SK-N-SH treated with all-trans-retinoic acid at 6 μM for 48 hours (cell line): ENCODE measurements around the gene PDLIM7.

Source experiments
- ATAC-seq: fragments of 200-7000 bp; cut with Tn5 transposase; 3 replicates; pipeline ENCODE4 v1.9.1; 2020; ENCODE audit warnings: mild to moderate bottlenecking, moderate library complexity
- ARNTL ChIP-seq: fragments of 450-650 bp; formaldehyde crosslinking; IDR thresholded peaks from 2 replicates; pipeline ENCODE4 v1.5.0; 2020; ENCODE audit warnings: low read depth, mild to moderate bottlenecking, moderate library complexity, borderline replicate concordance
- BACH2 ChIP-seq: fragments of 250-450 bp; sonication (Bioruptor Pico); IDR thresholded peaks from 2 replicates; pipeline ENCODE4 v1.9.0; 2021; ENCODE audit warnings: mild to moderate bottlenecking, borderline replicate concordance
- CSDC2 ChIP-seq: fragments of 250-450 bp; sonication (Bioruptor Pico); IDR thresholded peaks from 2 replicates; pipeline ENCODE4 v1.5.0; 2020; ENCODE audit warnings: mild to moderate bottlenecking, moderate library complexity
- ESRRG ChIP-seq: fragments of 250-450 bp; sonication (Bioruptor Pico); IDR thresholded peaks from 2 replicates; pipeline ENCODE4 v1.6.1; 2021; ENCODE audit warnings: mild to moderate bottlenecking
- GLIS3 ChIP-seq: fragments of 250-450 bp; sonication (Bioruptor Pico); IDR thresholded peaks from 2 replicates; pipeline ENCODE4 v1.5.0; 2020; ENCODE audit warnings: mild to moderate bottlenecking, moderate library complexity
- ISL1 ChIP-seq: fragments of 250-450 bp; sonication (Bioruptor Pico); IDR thresholded peaks from 2 replicates; pipeline ENCODE4 v2.1.2; 2022; ENCODE audit warnings: mild to moderate bottlenecking, moderate library complexity
- OSR1 ChIP-seq: fragments of 250-450 bp; sonication (Bioruptor Pico); IDR thresholded peaks from 2 replicates; pipeline ENCODE4 v1.8.0; 2022; ENCODE audit warnings: moderate library complexity, mild to moderate bottlenecking, inconsistent platforms
- PPARA ChIP-seq: fragments of 250-450 bp; sonication (Bioruptor Pico); IDR thresholded peaks from 2 replicates; pipeline ENCODE4 v1.5.0; 2020; ENCODE audit warnings: mild to moderate bottlenecking, borderline replicate concordance
- RARB ChIP-seq: fragments of 250-450 bp; sonication (Bioruptor Pico); IDR thresholded peaks from 2 replicates; pipeline ENCODE4 v1.8.0; 2021; ENCODE audit warnings: mild to moderate bottlenecking, moderate library complexity
- SNAI2 ChIP-seq: fragments of 250-450 bp; sonication (Bioruptor Pico); IDR thresholded peaks from 2 replicates; pipeline ENCODE4 v1.5.0; 2020; ENCODE audit warnings: mild to moderate bottlenecking, moderate library complexity
- TCF4 ChIP-seq: fragments of 250-450 bp; sonication (Bioruptor Pico); IDR thresholded peaks from 2 replicates; pipeline ENCODE4 v1.8.0; 2021; ENCODE audit warnings: mild to moderate bottlenecking, moderate library complexity, borderline replicate concordance
- TOX ChIP-seq: fragments of 250-450 bp; sonication (Bioruptor Pico); IDR thresholded peaks from 2 replicates; pipeline ENCODE4 v1.8.0; 2021; ENCODE audit warnings: mild to moderate bottlenecking, moderate library complexity, borderline replicate concordance
- ZC3H10 ChIP-seq: fragments of 250-450 bp; sonication (Bioruptor Pico); IDR thresholded peaks from 2 replicates; pipeline ENCODE4 v1.5.1; 2021; ENCODE audit warnings: mild to moderate bottlenecking, moderate library complexity
- ZFP3 ChIP-seq: fragments of 250-450 bp; sonication (Bioruptor Pico); IDR thresholded peaks from 2 replicates; pipeline ENCODE4 v1.5.0; 2020; ENCODE audit warnings: mild to moderate bottlenecking, moderate library complexity
- ZFP30 ChIP-seq: fragments of 450-650 bp; formaldehyde crosslinking; IDR thresholded peaks from 2 replicates; pipeline ENCODE4 v1.5.0; 2022; ENCODE audit warnings: mild to moderate bottlenecking, moderate library complexity
- ZNF565 ChIP-seq: fragments of 450-650 bp; formaldehyde crosslinking; conservative IDR thresholded peaks from 2 replicates; pipeline ENCODE4 v1.5.0; 2020; ENCODE audit warnings: low read depth, mild to moderate bottlenecking, moderate library complexity
- ZNF70 ChIP-seq: fragments of 450-650 bp; formaldehyde crosslinking; IDR thresholded peaks from 2 replicates; pipeline ENCODE4 v1.5.0; 2020; ENCODE audit warnings: mild to moderate bottlenecking, moderate library complexity
- ZNF8 ChIP-seq: fragments of 450-650 bp; formaldehyde crosslinking; IDR thresholded peaks from 2 replicates; pipeline ENCODE4 v1.5.0; 2020; ENCODE audit warnings: mild to moderate bottlenecking, moderate library complexity
- TF ChIP-seq, protein P1 (sequence below): fragments of 250-450 bp; sonication (Bioruptor Pico); IDR thresholded peaks from 2 replicates; pipeline ENCODE4 v1.5.1; 2020; ENCODE audit warnings: low read depth, mild to moderate bottlenecking, moderate library complexity
- TF ChIP-seq, protein P2 (sequence below): fragments of 250-450 bp; sonication (Bioruptor Pico); IDR thresholded peaks from 2 replicates; pipeline ENCODE4 v1.8.0; 2021; ENCODE audit warnings: low read depth, mild to moderate bottlenecking, moderate library complexity, borderline replicate concordance
- TF ChIP-seq, protein P3 (sequence below): fragments of 250-450 bp; sonication (Bioruptor Pico); IDR thresholded peaks from 2 replicates; pipeline ENCODE4 v1.8.0; 2020; ENCODE audit warnings: mild to moderate bottlenecking, moderate library complexity, borderline replicate concordance
- TF ChIP-seq, protein P4 (sequence below): fragments of 250-450 bp; sonication (Bioruptor Pico); IDR thresholded peaks from 2 replicates; pipeline ENCODE4 v1.5.1; 2021; ENCODE audit warnings: mild to moderate bottlenecking, moderate library complexity
- TF ChIP-seq, protein P5 (sequence below): fragments of 250-450 bp; sonication (Bioruptor Pico); IDR thresholded peaks from 2 replicates; pipeline ENCODE4 v1.5.0; 2020; ENCODE audit warnings: mild to moderate bottlenecking, moderate library complexity

PDLIM7 gene

DNA sequence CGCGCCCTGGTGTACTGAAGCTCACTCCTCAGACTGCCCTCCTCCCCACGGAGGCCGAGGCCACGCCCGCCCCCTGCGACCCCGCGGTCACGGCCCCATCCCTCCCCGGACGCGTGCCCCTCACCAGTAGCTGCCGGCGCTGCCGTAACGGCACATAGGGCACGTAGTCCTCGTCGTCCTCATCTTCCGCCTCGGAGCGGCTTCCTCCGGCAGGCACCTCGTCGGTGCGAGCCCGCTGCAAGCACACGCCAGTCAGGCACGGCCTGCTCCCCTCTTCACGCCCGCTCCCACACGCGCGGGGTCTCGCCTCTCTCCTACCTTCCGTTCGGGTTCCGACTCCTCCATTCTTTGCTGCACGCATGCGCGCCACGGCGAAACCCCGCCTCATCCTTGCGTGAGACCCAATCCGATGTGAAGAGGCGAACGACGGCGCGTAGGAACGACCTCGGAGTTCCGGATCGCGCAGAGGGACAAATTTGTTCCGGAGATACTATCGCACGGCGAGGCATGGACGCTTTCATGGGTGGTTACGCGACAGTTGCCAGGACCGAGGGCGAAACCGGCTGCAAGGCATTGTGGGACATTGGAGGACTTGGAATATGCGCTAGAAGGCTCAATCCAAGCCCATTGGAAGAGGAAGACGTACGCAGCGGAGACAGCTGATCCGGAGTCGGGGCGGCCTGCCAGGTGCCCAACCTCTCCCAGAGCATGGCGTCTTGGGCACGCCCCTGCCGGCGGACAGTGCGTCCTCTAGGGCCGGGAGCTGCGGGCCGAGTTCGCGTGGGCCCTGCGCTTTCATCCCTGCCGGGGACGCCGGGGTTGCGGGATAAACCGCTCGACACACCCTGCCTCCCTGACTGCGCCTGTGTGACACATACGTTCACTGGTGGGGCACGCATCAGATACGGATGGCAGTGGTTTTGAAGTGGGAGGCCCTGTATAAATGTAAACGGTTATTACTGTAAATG is 19.5 kb upstream of the PDLIM7 start, which contains the start of gene DDX41:
TSS of gene DDX41 (minus strand) at position 361 of the 968 bp plus-strand sequence. CDS start at position 345, 16 bp downstream.
- TF ChIP-seq ISL1 (CRISPR knock-in tag) (no peak), RARB (no peak), ZNF8 (CRISPR knock-in tag) (no peak), ZFP3 (CRISPR knock-in tag) (no peak), ESRRG (CRISPR knock-in tag) (no peak), ZC3H10 (CRISPR knock-in tag) (no peak), TOX (CRISPR knock-in tag) (no peak), ZFP30 (CRISPR knock-in tag) (no peak), GLIS3 (no peak)
- ATAC-seq: peak; percentile 94

DNA sequence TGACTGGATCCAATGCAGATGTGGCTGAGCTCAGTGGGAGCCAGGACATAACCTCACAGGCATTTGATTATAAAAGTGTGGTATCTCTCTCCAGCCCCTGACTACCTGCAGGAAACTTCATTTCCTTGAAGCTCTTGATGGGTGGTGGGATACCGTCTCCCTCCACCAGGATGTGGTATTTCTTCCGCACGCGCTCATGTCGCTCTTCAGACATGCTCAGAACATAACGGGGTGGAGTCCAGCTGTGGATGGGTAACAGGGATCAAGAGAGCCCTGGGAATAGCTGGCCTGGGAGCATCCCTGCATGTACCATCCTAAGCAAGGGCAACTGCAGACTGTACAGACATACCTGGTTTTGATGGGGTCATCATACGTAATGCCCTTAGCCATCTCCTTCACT is 18.2 kb upstream of the PDLIM7 start:
- TF ChIP-seq ISL1 (CRISPR knock-in tag): no peak
- TF ChIP-seq TOX (CRISPR knock-in tag): no peak
- no peak for TF ChIP-seq OSR1
- TF ChIP-seq ZNF8 (CRISPR knock-in tag): no peak
- no peak for TF ChIP-seq GLIS3
- no peak for TF ChIP-seq BACH2
- TF ChIP-seq SNAI2 (CRISPR knock-in tag): no peak
- TF ChIP-seq CSDC2: no peak

DNA sequence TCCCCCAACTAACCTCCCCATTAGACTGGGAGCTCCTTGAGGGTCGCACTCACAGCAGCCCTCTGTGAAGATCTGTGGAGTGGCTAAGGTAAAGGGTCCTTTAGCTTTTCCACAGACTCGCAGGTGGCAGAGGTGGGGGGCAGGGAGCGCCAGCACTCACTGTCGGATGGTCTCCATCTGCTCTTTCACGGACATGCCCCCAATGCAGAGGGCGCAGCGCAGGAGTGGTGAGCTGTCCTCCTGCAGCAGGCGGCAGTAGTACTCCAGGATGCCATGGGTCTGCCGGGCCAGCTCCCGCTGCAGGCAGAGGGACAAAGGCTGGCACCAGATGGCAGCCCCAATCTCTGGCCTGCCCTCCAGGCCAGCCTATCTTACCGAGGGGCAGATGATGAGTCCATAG is 17.1 kb upstream of the PDLIM7 start:
- ATAC-seq: no peak
- TF ChIP-seq, protein P1, sequence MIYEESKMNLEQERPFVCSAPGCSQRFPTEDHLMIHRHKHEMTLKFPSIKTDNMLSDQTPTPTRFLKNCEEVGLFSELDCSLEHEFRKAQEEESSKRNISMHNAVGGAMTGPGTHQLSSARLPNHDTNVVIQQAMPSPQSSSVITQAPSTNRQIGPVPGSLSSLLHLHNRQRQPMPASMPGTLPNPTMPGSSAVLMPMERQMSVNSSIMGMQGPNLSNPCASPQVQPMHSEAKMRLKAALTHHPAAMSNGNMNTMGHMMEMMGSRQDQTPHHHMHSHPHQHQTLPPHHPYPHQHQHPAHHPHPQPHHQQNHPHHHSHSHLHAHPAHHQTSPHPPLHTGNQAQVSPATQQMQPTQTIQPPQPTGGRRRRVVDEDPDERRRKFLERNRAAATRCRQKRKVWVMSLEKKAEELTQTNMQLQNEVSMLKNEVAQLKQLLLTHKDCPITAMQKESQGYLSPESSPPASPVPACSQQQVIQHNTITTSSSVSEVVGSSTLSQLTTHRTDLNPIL (CRISPR knock-in tag): no peak
- TF ChIP-seq SNAI2 (CRISPR knock-in tag) (no peak), TCF4 (CRISPR knock-in tag) (no peak), ZNF565 (no peak), PPARA (CRISPR knock-in tag) (no peak), OSR1 (no peak)
- TF ChIP-seq, protein P2, sequence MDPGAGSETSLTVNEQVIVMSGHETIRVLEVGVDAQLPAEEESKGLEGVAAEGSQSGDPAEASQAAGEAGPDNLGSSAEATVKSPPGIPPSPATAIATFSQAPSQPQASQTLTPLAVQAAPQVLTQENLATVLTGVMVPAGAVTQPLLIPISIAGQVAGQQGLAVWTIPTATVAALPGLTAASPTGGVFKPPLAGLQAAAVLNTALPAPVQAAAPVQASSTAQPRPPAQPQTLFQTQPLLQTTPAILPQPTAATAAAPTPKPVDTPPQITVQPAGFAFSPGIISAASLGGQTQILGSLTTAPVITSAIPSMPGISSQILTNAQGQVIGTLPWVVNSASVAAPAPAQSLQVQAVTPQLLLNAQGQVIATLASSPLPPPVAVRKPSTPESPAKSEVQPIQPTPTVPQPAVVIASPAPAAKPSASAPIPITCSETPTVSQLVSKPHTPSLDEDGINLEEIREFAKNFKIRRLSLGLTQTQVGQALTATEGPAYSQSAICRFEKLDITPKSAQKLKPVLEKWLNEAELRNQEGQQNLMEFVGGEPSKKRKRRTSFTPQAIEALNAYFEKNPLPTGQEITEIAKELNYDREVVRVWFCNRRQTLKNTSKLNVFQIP (CRISPR knock-in tag): no peak
- TF ChIP-seq, protein P3, sequence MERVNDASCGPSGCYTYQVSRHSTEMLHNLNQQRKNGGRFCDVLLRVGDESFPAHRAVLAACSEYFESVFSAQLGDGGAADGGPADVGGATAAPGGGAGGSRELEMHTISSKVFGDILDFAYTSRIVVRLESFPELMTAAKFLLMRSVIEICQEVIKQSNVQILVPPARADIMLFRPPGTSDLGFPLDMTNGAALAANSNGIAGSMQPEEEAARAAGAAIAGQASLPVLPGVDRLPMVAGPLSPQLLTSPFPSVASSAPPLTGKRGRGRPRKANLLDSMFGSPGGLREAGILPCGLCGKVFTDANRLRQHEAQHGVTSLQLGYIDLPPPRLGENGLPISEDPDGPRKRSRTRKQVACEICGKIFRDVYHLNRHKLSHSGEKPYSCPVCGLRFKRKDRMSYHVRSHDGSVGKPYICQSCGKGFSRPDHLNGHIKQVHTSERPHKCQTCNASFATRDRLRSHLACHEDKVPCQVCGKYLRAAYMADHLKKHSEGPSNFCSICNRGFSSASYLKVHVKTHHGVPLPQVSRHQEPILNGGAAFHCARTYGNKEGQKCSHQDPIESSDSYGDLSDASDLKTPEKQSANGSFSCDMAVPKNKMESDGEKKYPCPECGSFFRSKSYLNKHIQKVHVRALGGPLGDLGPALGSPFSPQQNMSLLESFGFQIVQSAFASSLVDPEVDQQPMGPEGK: no peak
- TF ChIP-seq, protein P4, sequence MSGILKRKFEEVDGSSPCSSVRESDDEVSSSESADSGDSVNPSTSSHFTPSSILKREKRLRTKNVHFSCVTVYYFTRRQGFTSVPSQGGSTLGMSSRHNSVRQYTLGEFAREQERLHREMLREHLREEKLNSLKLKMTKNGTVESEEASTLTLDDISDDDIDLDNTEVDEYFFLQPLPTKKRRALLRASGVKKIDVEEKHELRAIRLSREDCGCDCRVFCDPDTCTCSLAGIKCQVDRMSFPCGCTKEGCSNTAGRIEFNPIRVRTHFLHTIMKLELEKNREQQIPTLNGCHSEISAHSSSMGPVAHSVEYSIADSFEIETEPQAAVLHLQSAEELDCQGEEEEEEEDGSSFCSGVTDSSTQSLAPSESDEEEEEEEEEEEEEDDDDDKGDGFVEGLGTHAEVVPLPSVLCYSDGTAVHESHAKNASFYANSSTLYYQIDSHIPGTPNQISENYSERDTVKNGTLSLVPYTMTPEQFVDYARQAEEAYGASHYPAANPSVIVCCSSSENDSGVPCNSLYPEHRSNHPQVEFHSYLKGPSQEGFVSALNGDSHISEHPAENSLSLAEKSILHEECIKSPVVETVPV (CRISPR knock-in tag): no peak

More for the DNA sequence above, 18.2 kb upstream of the PDLIM7 start:
- ATAC-seq: no peak

DNA sequence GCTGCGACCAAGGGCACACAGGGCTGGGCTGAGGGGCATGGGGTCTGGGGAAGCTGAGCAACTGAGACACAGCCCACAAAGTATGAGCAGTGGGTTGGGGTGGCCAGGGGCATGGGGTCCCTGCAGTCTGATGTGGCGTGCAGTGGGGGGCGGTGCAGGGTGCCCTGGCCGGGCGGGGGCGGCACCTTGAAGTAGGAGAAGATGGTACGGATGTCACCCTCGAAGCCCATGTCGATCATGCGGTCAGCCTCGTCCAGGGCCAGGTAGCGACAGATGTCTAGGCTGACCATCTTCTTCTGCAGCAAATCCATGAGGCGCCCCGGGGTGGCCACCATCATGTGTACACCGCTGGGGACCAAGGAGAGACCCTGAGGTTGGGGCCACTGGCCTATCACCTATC is 16.1 kb upstream of the PDLIM7 start:
- ATAC-seq: no peak
- no peak for TF ChIP-seq GLIS3
- TF ChIP-seq, protein P5, sequence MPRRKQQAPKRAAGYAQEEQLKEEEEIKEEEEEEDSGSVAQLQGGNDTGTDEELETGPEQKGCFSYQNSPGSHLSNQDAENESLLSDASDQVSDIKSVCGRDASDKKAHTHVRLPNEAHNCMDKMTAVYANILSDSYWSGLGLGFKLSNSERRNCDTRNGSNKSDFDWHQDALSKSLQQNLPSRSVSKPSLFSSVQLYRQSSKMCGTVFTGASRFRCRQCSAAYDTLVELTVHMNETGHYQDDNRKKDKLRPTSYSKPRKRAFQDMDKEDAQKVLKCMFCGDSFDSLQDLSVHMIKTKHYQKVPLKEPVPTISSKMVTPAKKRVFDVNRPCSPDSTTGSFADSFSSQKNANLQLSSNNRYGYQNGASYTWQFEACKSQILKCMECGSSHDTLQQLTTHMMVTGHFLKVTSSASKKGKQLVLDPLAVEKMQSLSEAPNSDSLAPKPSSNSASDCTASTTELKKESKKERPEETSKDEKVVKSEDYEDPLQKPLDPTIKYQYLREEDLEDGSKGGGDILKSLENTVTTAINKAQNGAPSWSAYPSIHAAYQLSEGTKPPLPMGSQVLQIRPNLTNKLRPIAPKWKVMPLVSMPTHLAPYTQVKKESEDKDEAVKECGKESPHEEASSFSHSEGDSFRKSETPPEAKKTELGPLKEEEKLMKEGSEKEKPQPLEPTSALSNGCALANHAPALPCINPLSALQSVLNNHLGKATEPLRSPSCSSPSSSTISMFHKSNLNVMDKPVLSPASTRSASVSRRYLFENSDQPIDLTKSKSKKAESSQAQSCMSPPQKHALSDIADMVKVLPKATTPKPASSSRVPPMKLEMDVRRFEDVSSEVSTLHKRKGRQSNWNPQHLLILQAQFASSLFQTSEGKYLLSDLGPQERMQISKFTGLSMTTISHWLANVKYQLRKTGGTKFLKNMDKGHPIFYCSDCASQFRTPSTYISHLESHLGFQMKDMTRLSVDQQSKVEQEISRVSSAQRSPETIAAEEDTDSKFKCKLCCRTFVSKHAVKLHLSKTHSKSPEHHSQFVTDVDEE: no peak
- TF ChIP-seq, protein P2 (CRISPR knock-in tag): no peak
- TF ChIP-seq TOX (CRISPR knock-in tag): no peak
- TF ChIP-seq ZNF565: no peak
- no peak for TF ChIP-seq ARNTL (CRISPR knock-in tag)
- TF ChIP-seq, protein P1 (CRISPR knock-in tag): no peak
- TF ChIP-seq SNAI2 (CRISPR knock-in tag): no peak
- TF ChIP-seq ZC3H10 (CRISPR knock-in tag): no peak
- TF ChIP-seq ZFP3 (CRISPR knock-in tag): no peak
- no peak for TF ChIP-seq BACH2
- TF ChIP-seq ZFP30 (CRISPR knock-in tag): no peak
- no peak for TF ChIP-seq ZNF70 (CRISPR knock-in tag)
- TF ChIP-seq OSR1: no peak
